ENCODE data around the gene TMEM38B.

- no peak for TF ChIP-seq POLR2A (IDR thresholded peaks at IDR 0.05; ENCODE audit: low read depth, low read length)
- TF ChIP-seq CTCF (IDR thresholded peaks at IDR 0.05; ENCODE audit: extremely low read depth in 1 of 2, insufficient read depth in 1 of 2, low read depth in 1 of 2, low read length in 2 of 2) = no peak
- TF ChIP-seq MYC (IDR thresholded peaks at IDR 0.05; ENCODE audit: low read depth, low read length) = no peak
- TF ChIP-seq FOS (IDR thresholded peaks at IDR 0.05; ENCODE audit: borderline replicate concordance, insufficient read depth, low read length) = no peak
Measured at GRCh38 chr9:105663914-105664313, 30.4 kb upstream of the TMEM38B start.
